ENCODE measurements around the gene MYCBPAP.

The MYCBPAP gene

GRCh38 chr17:50542795-50543774, 34.8 kb downstream of the MYCBPAP start:
- Histone ChIP-seq H3K4me3 (ENCODE audit: low read depth in 1 of 2, low read length in 2 of 2) (peak overlapping the region; percentile 68 to 69), H3K27ac (ENCODE audit: low read length) (peak overlapping the region; percentile 53), H3K27me3 (ENCODE audit: low read depth, low read length) (no peaks in the 10 kb centered on the region), H3K9me3 (ENCODE audit: control insufficient read depth in 1 of 2, low read length in 2 of 2) (no peaks in the 10 kb centered on the region), H3K36me3 (ENCODE audit: control insufficient read depth in 1 of 2, insufficient read depth in 2 of 2, low read length in 2 of 2) (no peaks in the 10 kb centered on the region), H3K4me1 (ENCODE audit: control insufficient read depth in 1 of 2, insufficient read depth in 2 of 2, low read length in 2 of 2) (peaks cover 10 to 29% of the 10 kb centered on the region in 2 donors)

DNA sequence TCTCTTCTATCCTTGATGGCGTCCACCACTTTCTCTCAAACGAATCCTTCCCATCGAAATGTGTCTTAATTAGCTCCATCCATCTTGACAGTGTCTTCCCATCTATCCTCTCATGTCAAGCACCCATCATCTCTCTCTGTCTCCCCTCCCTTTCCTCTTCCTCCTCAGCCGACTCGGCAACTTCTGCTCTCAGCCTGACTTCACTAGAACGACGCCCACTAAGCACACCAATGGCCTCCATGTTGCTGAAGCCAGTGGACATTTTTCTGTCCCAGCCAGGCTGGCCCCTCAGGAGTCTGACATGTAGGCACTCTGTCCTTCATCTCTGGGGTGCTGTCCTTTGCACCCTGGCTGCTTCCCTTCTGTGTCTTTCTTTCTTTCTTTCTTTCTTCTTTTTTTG, 36.3 kb downstream of the MYCBPAP start:
- H3K9me3 ChIP-seq (ENCODE audit: control insufficient read depth in 1 of 2, low read length in 2 of 2): no peaks in the 10 kb centered on the region
- H3K27me3 ChIP-seq (ENCODE audit: low read depth, low read length): no peaks in the 10 kb centered on the region
- H3K27ac ChIP-seq (ENCODE audit: low read length): no peak overlapping the region
- peaks cover 10 to 29% of the 10 kb centered on the region in 2 donors for H3K4me1 ChIP-seq (ENCODE audit: control insufficient read depth in 1 of 2, insufficient read depth in 2 of 2, low read length in 2 of 2)
- no peak overlapping the region for H3K4me3 ChIP-seq (ENCODE audit: low read depth in 1 of 2, low read length in 2 of 2)
- H3K36me3 ChIP-seq (ENCODE audit: control insufficient read depth in 1 of 2, insufficient read depth in 2 of 2, low read length in 2 of 2): peaks cover 0 to 10% of the 10 kb centered on the region in 2 donors

DNA sequence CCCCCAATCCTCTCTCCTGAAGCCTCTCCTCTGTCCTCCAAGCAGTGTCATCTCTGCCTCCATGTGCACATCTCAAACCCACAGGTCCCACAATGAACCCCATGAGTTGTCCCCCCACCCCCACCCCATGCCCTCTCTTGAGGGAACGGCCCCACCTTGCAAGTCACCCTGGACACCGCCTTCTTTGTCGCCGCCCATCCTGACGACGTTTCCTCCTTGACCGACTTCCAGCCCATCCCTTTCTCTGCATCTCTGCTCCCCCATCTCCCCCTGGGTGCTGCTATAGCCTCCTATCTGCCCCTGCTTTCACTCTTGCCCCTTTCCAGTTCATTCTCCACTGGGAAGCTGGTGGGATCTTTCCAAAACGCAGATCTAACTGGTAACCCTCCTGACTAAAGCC, 37.1 kb downstream of the MYCBPAP start:
- peaks cover 10 to 29% of the 10 kb centered on the region in 2 donors for H3K4me1 ChIP-seq (ENCODE audit: control insufficient read depth in 1 of 2, insufficient read depth in 2 of 2, low read length in 2 of 2)

GRCh38 chr17:50546701-50547034, 38.4 kb downstream of the MYCBPAP start:
- Histone ChIP-seq H3K4me3 (ENCODE audit: low read depth in 1 of 2, low read length in 2 of 2) (peak overlapping the region; percentile 21 to 70), H3K36me3 (ENCODE audit: control insufficient read depth in 1 of 2, insufficient read depth in 2 of 2, low read length in 2 of 2) (peaks cover 0 to 21% of the 10 kb centered on the region in 2 donors), H3K9me3 (ENCODE audit: control insufficient read depth in 1 of 2, low read length in 2 of 2) (no peaks in the 10 kb centered on the region), H3K27me3 (ENCODE audit: low read depth, low read length) (no peaks in the 10 kb centered on the region), H3K27ac (ENCODE audit: low read length) (no peak overlapping the region), H3K4me1 (ENCODE audit: control insufficient read depth in 1 of 2, insufficient read depth in 2 of 2, low read length in 2 of 2) (peaks cover 4 to 22% of the 10 kb centered on the region in 2 donors)

More for the DNA sequence above, 37.1 kb downstream of the MYCBPAP start:
- no peaks in the 10 kb centered on the region for H3K9me3 ChIP-seq (ENCODE audit: control insufficient read depth in 1 of 2, low read length in 2 of 2)
- no peaks in the 10 kb centered on the region for H3K27me3 ChIP-seq (ENCODE audit: low read depth, low read length)
- peaks cover 0 to 16% of the 10 kb centered on the region in 2 donors for H3K36me3 ChIP-seq (ENCODE audit: control insufficient read depth in 1 of 2, insufficient read depth in 2 of 2, low read length in 2 of 2)
- H3K4me3 ChIP-seq (ENCODE audit: low read depth in 1 of 2, low read length in 2 of 2): no peak overlapping the region
- H3K27ac ChIP-seq (ENCODE audit: low read length): no peak overlapping the region

DNA sequence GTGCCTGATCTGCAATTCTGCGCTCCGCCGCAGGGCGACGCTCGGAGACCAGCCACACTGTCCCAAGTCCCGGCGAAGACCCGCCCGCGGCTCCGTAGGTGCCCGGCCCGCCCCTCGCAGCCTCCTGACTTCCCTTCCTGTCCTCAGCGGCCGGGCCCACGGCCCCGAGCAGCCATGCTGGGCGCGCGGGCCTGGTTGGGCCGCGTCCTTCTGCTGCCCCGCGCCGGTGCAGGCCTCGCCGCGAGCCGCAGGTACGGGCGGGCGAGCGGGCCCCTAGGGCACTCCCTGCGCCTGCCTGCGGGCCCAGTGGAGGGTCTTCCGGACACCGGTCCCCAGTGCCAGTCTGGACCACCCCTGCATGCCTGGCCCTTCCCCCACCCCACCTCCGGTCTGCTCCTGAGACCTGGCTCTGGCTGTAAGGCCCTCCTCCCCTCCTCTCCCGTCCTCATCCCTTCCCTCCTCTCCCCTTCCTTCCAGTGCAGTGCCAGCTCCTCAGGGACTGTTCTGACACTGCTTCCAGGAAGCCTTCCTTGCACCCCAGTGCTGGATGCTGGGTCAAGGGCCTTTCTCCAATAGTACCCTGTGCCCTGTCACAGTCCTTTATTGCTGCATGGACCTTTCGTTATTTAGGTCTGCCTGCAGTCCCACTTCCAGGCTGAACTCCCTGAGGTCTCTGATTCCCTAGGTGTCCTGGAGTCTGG, 38.9 kb downstream of the MYCBPAP start, which contains the start of gene SPATA20:
Gene SPATA20 (plus strand): TSS at position 140 of the 701 bp plus-strand sequence. CDS start 35 bp downstream, at position 175.
- Histone ChIP-seq H3K4me3 (ENCODE audit: low read depth in 1 of 2, low read length in 2 of 2) (peak within 1 kb of the TSS; percentile 70 to 71), H3K27me3 (ENCODE audit: low read depth, low read length) (no peaks in the 10 kb centered on the region), H3K9me3 (ENCODE audit: control insufficient read depth in 1 of 2, low read length in 2 of 2) (no peaks in the 10 kb centered on the region), H3K4me1 (ENCODE audit: control insufficient read depth in 1 of 2, insufficient read depth in 2 of 2, low read length in 2 of 2) (peaks cover 4 to 21% of the 10 kb centered on the region in 2 donors), H3K36me3 (ENCODE audit: control insufficient read depth in 1 of 2, insufficient read depth in 2 of 2, low read length in 2 of 2) (peaks cover 0 to 25% of the 10 kb centered on the region in 2 donors), H3K27ac (ENCODE audit: low read length) (peak within 1 kb of the TSS; percentile 60)

- Histone ChIP-seq H3K4me1 (ENCODE audit: control insufficient read depth in 1 of 2, insufficient read depth in 2 of 2, low read length in 2 of 2) (peaks cover 4 to 17% of the 10 kb centered on the region in 2 donors), H3K36me3 (ENCODE audit: control insufficient read depth in 1 of 2, insufficient read depth in 2 of 2, low read length in 2 of 2) (peaks cover 0 to 25% of the 10 kb centered on the region in 2 donors), H3K27ac (ENCODE audit: low read length) (peak overlapping the region; percentile 60), H3K27me3 (ENCODE audit: low read depth, low read length) (no peaks in the 10 kb centered on the region), H3K4me3 (ENCODE audit: low read depth in 1 of 2, low read length in 2 of 2) (peak overlapping the region; percentile 70 to 71), H3K9me3 (ENCODE audit: control insufficient read depth in 1 of 2, low read length in 2 of 2) (no peaks in the 10 kb centered on the region)
Observed at GRCh38 chr17:50547736-50548083, 39.5 kb downstream of the MYCBPAP start.

- Histone ChIP-seq H3K27ac (ENCODE audit: low read length) (no peak overlapping the region), H3K9me3 (ENCODE audit: control insufficient read depth in 1 of 2, low read length in 2 of 2) (no peaks in the 10 kb centered on the region), H3K27me3 (ENCODE audit: low read depth, low read length) (no peaks in the 10 kb centered on the region), H3K36me3 (ENCODE audit: control insufficient read depth in 1 of 2, insufficient read depth in 2 of 2, low read length in 2 of 2) (peaks cover 0 to 25% of the 10 kb centered on the region in 2 donors), H3K4me1 (ENCODE audit: control insufficient read depth in 1 of 2, insufficient read depth in 2 of 2, low read length in 2 of 2) (peaks cover 4 to 14% of the 10 kb centered on the region in 2 donors), H3K4me3 (ENCODE audit: low read depth in 1 of 2, low read length in 2 of 2) (no peak overlapping the region)
Observed at GRCh38 chr17:50548831-50549230, 40.6 kb downstream of the MYCBPAP start.

GRCh38 chr17:50549256-50549941, 41.2 kb downstream of the MYCBPAP start:
- peaks cover 0 to 25% of the 10 kb centered on the region in 2 donors for H3K36me3 ChIP-seq (ENCODE audit: control insufficient read depth in 1 of 2, insufficient read depth in 2 of 2, low read length in 2 of 2)
- H3K27ac ChIP-seq (ENCODE audit: low read length): no peak overlapping the region
- H3K27me3 ChIP-seq (ENCODE audit: low read depth, low read length): no peaks in the 10 kb centered on the region
- no peak overlapping the region for H3K4me3 ChIP-seq (ENCODE audit: low read depth in 1 of 2, low read length in 2 of 2)
- peaks cover 4 to 14% of the 10 kb centered on the region in 2 donors for H3K4me1 ChIP-seq (ENCODE audit: control insufficient read depth in 1 of 2, insufficient read depth in 2 of 2, low read length in 2 of 2)
- H3K9me3 ChIP-seq (ENCODE audit: control insufficient read depth in 1 of 2, low read length in 2 of 2): no peaks in the 10 kb centered on the region

GRCh38 chr17:50549969-50550368, 41.7 kb downstream of the MYCBPAP start:
- no peaks in the 10 kb centered on the region for H3K27me3 ChIP-seq (ENCODE audit: low read depth, low read length)
- peaks cover 0 to 26% of the 10 kb centered on the region in 2 donors for H3K36me3 ChIP-seq (ENCODE audit: control insufficient read depth in 1 of 2, insufficient read depth in 2 of 2, low read length in 2 of 2)
- H3K27ac ChIP-seq (ENCODE audit: low read length): no peak overlapping the region
- no peaks in the 10 kb centered on the region for H3K9me3 ChIP-seq (ENCODE audit: control insufficient read depth in 1 of 2, low read length in 2 of 2)
- no peak overlapping the region for H3K4me3 ChIP-seq (ENCODE audit: low read depth in 1 of 2, low read length in 2 of 2)
- peaks cover 4 to 14% of the 10 kb centered on the region in 2 donors for H3K4me1 ChIP-seq (ENCODE audit: control insufficient read depth in 1 of 2, insufficient read depth in 2 of 2, low read length in 2 of 2)

DNA sequence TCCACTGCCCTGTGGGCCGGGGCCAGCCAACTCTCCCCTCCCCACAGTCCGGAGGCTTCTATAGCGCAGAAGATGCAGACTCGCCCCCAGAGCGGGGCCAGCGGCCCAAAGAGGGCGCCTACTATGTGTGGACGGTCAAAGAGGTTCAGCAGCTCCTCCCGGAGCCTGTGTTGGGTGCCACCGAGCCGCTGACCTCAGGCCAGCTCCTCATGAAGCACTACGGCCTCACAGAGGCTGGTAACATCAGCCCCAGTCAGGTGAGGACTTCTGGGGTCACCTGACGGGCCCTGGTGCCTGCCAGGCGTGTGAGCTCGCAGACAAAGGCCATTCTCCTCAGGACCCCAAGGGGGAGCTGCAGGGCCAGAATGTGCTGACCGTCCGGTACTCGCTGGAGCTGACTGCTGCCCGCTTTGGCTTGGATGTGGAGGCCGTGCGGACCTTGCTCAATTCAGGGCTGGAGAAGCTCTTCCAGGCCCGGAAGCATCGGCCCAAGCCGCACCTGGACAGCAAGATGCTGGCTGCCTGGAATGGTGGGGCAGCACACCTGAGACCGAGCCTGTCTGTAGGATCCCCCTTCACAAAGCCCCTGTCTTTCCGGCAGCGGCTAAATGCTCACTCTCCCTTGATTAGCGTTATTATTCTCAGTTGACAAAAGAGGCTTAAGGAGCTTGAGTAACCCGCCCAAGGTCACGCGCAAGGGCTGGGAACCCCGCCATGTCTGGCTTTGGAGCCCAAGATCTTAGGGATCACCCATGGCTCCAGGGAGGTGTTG, 42.6 kb downstream of the MYCBPAP start:
- H3K4me3 ChIP-seq (ENCODE audit: low read depth in 1 of 2, low read length in 2 of 2): no peak overlapping the region
- H3K4me1 ChIP-seq (ENCODE audit: control insufficient read depth in 1 of 2, insufficient read depth in 2 of 2, low read length in 2 of 2): peaks cover 4 to 14% of the 10 kb centered on the region in 2 donors
- no peak overlapping the region for H3K27ac ChIP-seq (ENCODE audit: low read length)

More for the DNA sequence above, 42.6 kb downstream of the MYCBPAP start:
- Histone ChIP-seq H3K9me3 (ENCODE audit: control insufficient read depth in 1 of 2, low read length in 2 of 2) (no peaks in the 10 kb centered on the region), H3K27me3 (ENCODE audit: low read depth, low read length) (no peaks in the 10 kb centered on the region), H3K36me3 (ENCODE audit: control insufficient read depth in 1 of 2, insufficient read depth in 2 of 2, low read length in 2 of 2) (peaks cover 0 to 35% of the 10 kb centered on the region in 2 donors)

Data from muscle layer of duodenum (tissue), 2 donors.